Endothelial cell of umbilical vein (primary cell): ENCODE measurements around the gene HTRA3.

Experiments used
- CTCF ChIP-seq, 2 donors: IDR thresholded peaks; 1 replicate in 1 of 2; 2 replicates in 1 of 2; pipeline ENCODE4 v1.5.1; 2011; ENCODE audit warnings: low read length in 2 of 2, mild to moderate bottlenecking in 2 of 2, moderate library complexity in 2 of 2, control low read depth in 1 of 2, inconsistent platforms in 1 of 2, low read depth in 1 of 2; ENCODE audit not compliant: insufficient read depth in 1 of 2; ENCODE audit errors: extremely low read depth in 1 of 2
- EZH2 ChIP-seq: IDR thresholded peaks from 2 replicates; pipeline ENCODE4 v1.6.1; 2012; ENCODE audit warnings: borderline replicate concordance, low read depth, mild to moderate bottlenecking, moderate library complexity, low read length, inconsistent platforms; ENCODE audit not compliant: severe bottlenecking
- FOS ChIP-seq: IDR thresholded peaks from 2 replicates; pipeline ENCODE4 v1.6.1; 2011; ENCODE audit warnings: mild to moderate bottlenecking, low read length, moderate library complexity, borderline replicate concordance; ENCODE audit not compliant: insufficient read depth
- GATA2 ChIP-seq: IDR thresholded peaks from 2 replicates; pipeline ENCODE4 v1.7.0; 2011; ENCODE audit warnings: low read depth, mild to moderate bottlenecking, moderate library complexity, mixed read lengths, low read length; ENCODE audit not compliant: insufficient read length, insufficient read depth
- JUN ChIP-seq: IDR thresholded peaks from 2 replicates; pipeline ENCODE4 v1.6.1; 2011; ENCODE audit warnings: borderline replicate concordance, low read depth; ENCODE audit not compliant: insufficient read length, insufficient read depth
- MAX ChIP-seq: IDR thresholded peaks from 2 replicates; pipeline ENCODE4 v1.6.1; 2011; ENCODE audit not compliant: insufficient read depth, insufficient read length
- MYC ChIP-seq: IDR thresholded peaks from one replicate; pipeline ENCODE4 v1.6.1; 2011; ENCODE audit warnings: mild to moderate bottlenecking, low read depth, low read length
- POLR2A ChIP-seq: IDR thresholded peaks from 2 replicates; pipeline ENCODE4 v1.6.1; 2012; ENCODE audit warnings: low read depth, mild to moderate bottlenecking, control low read depth, low read length
- POLR2AphosphoS5 ChIP-seq: IDR thresholded peaks from 2 replicates; pipeline ENCODE4 v1.6.1; 2012; ENCODE audit warnings: low read depth, mild to moderate bottlenecking, control low read depth, low read length, moderate library complexity; ENCODE audit not compliant: insufficient read depth

- TF ChIP-seq FOS (no peak), CTCF (IDR thresholded peaks at IDR 0.05; ENCODE audit: extremely low read depth in 1 of 2, insufficient read depth in 1 of 2, low read depth in 1 of 2, low read length in 2 of 2) (no peak), POLR2AphosphoS5 (no peak), MYC (no peak), POLR2A (no peak), MAX (no peak), EZH2 (no peak), JUN (no peak), GATA2 (no peak)
Observed at GRCh38 chr4:8272472-8273428, 3.2 kb downstream of the HTRA3 start.
